Epithelial cell of esophagus (primary cell): ENCODE data around the gene PDXDC1.

Experiments
- DNase-seq: peaks from one replicate; pipeline ENCODE4 v3.0.0; 2010; ENCODE audit warnings: low read depth
- H3K4me3 ChIP-seq: 2 replicates; pipeline ENCODE4 v1.5.1; 2011; ENCODE audit warnings: mild to moderate bottlenecking, low read length, control low read depth
- TF ChIP-seq, protein P1 (sequence below): IDR thresholded peaks from 2 replicates; pipeline ENCODE4 v1.5.1; 2011; ENCODE audit warnings: low read depth, mild to moderate bottlenecking, low read length, control low read depth, inconsistent platforms; ENCODE audit not compliant: insufficient read depth; ENCODE audit errors: missing control alignments

The PDXDC1 gene

DNA sequence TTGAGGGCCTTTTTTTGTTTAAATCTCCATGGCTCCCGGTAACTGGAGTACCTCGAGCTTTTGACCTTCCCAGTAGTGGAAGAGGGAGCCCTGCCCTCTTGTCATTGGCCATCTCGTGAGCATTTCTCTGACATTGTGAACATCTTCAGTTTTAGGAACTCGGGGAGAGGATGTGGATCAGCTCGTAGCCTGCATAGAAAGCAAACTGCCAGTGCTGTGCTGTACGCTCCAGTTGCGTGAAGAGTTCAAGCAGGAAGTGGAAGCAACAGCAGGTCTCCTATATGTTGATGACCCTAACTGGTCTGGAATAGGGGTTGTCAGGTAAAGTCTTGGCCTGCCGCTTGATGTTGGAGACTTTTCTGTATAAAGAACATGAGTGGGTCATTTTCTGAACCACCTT is 56.8 kb downstream of the PDXDC1 start:
- H3K4me3 ChIP-seq = no peak overlapping the region
- TF ChIP-seq, protein P1, sequence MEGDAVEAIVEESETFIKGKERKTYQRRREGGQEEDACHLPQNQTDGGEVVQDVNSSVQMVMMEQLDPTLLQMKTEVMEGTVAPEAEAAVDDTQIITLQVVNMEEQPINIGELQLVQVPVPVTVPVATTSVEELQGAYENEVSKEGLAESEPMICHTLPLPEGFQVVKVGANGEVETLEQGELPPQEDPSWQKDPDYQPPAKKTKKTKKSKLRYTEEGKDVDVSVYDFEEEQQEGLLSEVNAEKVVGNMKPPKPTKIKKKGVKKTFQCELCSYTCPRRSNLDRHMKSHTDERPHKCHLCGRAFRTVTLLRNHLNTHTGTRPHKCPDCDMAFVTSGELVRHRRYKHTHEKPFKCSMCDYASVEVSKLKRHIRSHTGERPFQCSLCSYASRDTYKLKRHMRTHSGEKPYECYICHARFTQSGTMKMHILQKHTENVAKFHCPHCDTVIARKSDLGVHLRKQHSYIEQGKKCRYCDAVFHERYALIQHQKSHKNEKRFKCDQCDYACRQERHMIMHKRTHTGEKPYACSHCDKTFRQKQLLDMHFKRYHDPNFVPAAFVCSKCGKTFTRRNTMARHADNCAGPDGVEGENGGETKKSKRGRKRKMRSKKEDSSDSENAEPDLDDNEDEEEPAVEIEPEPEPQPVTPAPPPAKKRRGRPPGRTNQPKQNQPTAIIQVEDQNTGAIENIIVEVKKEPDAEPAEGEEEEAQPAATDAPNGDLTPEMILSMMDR = no peak
- no peak for DNase-seq

DNA sequence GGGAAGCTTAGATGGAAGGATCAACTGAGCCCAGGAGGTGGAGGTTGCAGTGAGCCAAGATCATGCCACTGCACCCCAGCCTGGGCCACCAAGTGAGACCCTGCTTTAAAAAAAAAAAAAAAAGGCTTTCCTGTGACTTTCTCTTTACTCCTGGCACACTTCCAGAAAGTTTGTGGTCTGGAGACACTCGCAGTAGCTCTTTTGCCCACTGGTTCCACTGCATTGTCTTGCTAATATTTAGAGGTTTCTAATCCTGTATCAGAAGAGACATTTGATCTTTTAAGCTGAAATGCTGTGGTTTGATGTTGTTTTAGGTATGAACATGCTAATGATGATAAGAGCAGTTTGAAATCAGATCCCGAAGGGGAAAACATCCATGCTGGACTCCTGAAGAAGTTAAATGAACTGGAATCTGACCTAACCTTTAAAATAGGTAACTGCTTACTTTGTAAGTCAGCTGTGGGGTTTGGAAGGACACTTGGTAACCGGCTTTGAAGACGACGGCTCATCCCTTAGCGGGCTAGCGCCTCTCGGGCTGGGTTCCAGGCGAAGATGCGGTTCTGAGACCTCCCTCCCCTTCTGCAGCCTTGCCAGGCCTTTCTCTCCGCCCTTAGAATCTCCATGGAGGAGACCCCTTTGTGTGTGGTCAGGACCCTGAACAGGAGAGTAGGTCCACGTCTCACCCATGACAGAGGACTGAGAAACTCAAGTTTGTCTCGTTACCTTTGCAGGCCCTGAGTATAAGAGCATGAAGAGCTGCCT is 57.9 kb downstream of the PDXDC1 start:
- TF ChIP-seq, protein P1 = no peak
- DNase-seq = no peak
- no peak overlapping the region for H3K4me3 ChIP-seq

DNA sequence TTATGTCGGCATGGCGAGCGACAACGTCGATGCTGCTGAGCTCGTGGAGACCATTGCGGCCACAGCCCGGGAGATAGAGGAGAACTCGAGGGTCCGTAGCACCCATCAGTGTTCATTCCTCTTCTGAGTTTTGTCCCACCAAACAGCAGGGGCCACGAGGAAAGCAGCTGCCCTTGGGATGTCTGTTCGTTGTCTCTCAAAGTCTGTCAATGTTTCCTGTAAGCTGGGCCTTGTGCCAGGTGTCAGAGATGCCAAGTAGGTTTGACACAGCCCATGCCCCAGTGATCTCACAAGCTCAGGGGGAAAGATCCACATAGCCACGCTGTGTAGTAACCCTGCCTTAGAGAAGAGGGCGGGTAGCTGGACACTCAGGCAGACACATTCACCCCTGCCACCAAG is 58.5 kb downstream of the PDXDC1 start:
- TF ChIP-seq, protein P1 = no peak
- DNase-seq = no peak
- no peak overlapping the region for H3K4me3 ChIP-seq

DNA sequence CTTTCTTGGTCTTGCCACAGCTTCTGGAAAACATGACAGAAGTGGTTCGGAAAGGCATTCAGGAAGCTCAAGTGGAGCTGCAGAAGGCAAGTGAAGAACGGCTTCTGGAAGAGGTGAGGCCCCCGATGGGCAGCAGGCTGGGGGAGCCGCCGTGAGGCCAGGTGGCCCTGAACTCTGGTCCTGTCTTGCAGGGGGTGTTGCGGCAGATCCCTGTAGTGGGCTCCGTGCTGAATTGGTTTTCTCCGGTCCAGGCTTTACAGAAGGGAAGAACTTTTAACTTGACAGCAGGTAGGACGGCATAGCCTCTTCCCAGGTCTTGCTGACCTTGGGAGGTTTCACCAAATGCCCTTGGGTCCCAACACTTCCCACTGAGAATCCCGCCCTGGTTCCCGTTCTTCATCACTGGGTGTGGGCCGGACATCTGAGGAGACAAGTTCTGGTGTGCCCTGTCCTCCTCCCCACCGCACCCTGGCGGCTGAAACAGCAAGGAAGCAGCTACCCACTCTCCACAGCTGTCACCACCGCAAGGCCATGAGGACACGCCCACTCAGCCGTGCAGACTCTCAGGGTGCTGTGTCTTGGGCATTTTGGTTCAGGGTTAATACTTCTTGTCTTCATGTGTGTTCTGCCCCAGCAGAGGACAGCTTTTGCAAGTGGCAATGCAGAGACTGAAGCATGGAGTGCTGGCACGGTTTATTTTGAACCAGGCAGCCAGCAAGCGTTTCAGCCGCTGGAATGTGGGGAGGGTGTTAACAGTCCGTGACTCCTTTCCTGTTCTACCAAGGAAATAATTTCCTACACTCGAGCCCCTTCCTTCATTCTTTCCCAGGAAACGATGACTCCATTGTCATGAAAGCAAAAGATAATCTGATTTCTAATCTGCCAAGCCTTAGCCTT is 59.7 kb downstream of the PDXDC1 start:
- TF ChIP-seq, protein P1 = no peak
- H3K4me3 ChIP-seq = no peak overlapping the region

DNA sequence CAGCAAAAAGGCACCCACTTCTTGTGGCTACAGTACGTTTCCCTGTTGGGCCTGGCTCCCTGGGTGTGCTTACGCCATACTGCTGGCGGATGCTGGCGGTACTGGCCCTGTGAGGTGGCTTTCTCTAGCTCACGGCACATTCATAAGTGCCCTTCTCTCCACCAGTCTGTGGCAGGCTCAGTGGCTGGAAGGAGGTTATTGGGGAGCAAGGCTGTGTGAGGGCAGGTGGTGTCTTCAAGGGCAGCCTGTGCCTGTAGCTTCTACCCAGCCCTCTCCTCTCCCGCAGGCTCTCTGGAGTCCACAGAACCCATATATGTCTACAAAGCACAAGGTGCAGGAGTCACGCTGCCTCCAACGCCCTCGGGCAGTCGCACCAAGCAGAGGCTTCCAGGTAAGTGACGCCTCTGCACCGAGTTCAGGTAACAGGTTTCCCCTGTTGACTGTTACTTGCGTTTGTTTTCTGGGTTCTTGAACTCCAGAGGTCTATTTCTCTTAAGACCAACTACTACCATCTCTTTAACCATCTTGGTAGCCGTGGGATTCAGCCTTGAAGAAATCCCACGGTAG is 60.4 kb downstream of the PDXDC1 start:
- H3K4me3 ChIP-seq = no peak overlapping the region
- no peak for DNase-seq
- TF ChIP-seq, protein P1 = no peak

More for the DNA sequence above, 59.7 kb downstream of the PDXDC1 start:
- DNase-seq = no peak

DNA sequence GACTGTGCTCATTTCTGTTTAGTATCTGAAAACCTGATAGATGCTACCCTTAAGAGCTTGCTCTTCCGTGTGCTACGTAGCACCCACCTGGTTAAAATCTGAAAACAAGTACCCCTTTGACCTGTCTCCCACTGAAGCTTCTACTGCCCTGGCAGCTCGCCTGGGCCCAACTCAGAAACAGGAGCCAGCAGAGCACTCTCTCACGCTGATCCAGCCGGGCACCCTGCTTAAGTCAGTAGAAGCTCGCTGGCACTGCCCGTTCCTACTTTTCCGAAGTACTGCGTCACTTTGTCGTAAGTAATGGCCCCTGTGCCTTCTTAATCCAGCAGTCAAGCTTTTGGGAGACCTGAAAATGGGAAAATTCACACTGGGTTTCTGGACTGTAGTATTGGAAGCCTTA is 62.2 kb downstream of the PDXDC1 start:
- TF ChIP-seq, protein P1 = no peak
- no peak overlapping the region for H3K4me3 ChIP-seq
- no peak for DNase-seq
